Measurements from ENCODE around the gene FKBP11. TPM values are rescaled to one million over a fixed set of nuclear protein-coding genes. Genes with fewer than 3 reads are reported as not detected.

The FKBP11 gene
- total and polyA plus RNA-seq, 2 of the 13 experiments (the other 11 are each of a cell fraction or from before 2014, with no cell fraction given), result 15.5 to 19.4 TPM

DNA sequence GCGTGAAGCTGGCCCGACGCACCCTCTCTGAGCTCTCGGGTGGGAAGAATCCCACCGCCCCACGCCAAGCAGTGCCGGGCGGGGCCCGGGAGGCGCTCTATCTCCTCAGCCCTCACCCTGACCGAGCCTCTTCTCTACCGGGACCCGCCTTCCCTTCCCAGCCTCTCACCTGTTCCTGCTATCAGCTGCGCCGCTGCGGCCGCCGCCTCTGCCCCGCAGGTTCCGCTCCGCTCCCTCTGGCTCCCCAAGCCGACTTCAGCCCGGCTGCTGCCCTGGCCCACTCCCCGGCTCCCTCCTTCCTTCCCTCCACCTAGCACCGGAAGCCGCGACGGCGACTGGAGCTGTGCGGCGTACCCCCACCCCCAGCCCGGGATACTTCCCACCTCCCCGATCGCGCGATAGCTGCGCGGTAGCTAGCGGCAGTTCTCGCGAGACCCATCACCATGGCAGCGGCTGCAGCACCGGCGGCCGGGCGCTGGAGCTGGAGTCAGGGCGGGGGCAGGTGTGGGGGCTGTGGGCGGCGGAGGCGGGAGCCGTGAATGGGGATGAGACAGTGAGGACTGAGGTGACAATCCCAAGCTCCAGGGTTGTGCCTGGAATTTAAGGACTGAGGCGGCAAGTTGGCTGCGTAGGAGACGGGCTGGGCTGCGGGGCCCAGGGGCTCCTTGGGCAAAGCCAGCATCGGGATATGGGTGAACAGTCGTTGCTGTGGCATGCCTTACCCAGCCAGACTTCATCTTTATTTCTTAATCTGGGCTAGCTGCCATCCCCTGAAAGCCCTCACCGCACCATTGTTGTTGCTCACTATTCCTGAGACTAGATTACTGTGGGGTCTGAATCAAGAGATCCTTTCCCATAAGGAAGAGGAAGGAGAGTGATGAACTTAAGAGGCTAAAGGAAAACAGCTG is 32.1 kb upstream of the FKBP11 start, which contains the start of gene ARF3 (continued):
- TF ChIP-seq ZC3H13 (CRISPR knock-in tag; IDR thresholded peaks at IDR 0.05) (peak; percentile 56; the same call in 1 of the 2 replicates), ERF (CRISPR knock-in tag; IDR thresholded peaks at IDR 0.05) (peak; percentile 65; the same call in 1 of the 2 replicates), ASH2L (IDR thresholded peaks at IDR 0.05; ENCODE audit: insufficient read length, low read depth, low read length) (peak; percentile 59), YEATS2 (CRISPR knock-in tag; IDR thresholded peaks at IDR 0.05; ENCODE audit: borderline replicate concordance) (peak; percentile 93), ZNF781 (CRISPR knock-in tag; IDR thresholded peaks at IDR 0.05; ENCODE audit: borderline replicate concordance, not compliant biosample characterization) (peak; percentile 66), MAZ (IDR thresholded peaks at IDR 0.05; ENCODE audit: borderline replicate concordance, low read depth, low read length) (peak; percentile 88), MAZ (CRISPR knock-in tag; IDR thresholded peaks at IDR 0.05; ENCODE audit: low read depth) (peak; percentile 84), KLF16 (CRISPR knock-in tag; IDR thresholded peaks at IDR 0.05) (peak in 1 of 2 experiments; percentile 74; a peak in 2 of 4 replicates), POLR2AphosphoS5 (IDR thresholded peaks at IDR 0.05; ENCODE audit: low read depth, low read length) (peak; percentile 84), SPEN (CRISPR knock-in tag; IDR thresholded peaks at IDR 0.05; ENCODE audit: low read depth) (peak; percentile 88), ZFP36 (IDR thresholded peaks at IDR 0.05; ENCODE audit: borderline replicate concordance, low read depth, low read length, partially characterized antibody) (no peak)
- TF ChIP-seq, protein P1, sequence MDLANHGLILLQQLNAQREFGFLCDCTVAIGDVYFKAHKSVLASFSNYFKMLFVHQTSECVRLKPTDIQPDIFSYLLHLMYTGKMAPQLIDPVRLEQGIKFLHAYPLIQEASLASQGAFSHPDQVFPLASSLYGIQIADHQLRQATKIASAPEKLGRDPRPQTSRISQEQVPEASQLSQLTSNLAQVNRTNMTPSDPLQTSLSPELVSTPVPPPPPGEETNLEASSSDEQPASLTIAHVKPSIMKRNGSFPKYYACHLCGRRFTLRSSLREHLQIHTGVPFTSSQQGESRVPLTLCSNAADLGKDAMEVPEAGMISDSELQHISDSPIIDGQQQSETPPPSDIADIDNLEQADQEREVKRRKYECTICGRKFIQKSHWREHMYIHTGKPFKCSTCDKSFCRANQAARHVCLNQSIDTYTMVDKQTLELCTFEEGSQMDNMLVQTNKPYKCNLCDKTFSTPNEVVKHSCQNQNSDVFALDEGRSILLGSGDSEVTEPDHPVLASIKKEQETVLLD (CRISPR knock-in tag; IDR thresholded peaks at IDR 0.05; ENCODE audit: low read depth), result peak; percentile 80
- TF ChIP-seq, protein P2, sequence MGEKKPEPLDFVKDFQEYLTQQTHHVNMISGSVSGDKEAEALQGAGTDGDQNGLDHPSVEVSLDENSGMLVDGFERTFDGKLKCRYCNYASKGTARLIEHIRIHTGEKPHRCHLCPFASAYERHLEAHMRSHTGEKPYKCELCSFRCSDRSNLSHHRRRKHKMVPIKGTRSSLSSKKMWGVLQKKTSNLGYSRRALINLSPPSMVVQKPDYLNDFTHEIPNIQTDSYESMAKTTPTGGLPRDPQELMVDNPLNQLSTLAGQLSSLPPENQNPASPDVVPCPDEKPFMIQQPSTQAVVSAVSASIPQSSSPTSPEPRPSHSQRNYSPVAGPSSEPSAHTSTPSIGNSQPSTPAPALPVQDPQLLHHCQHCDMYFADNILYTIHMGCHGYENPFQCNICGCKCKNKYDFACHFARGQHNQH (CRISPR knock-in tag; IDR thresholded peaks at IDR 0.05), result peak; percentile 35; the same call in 1 of the 2 replicates
- TF ChIP-seq, protein P3, sequence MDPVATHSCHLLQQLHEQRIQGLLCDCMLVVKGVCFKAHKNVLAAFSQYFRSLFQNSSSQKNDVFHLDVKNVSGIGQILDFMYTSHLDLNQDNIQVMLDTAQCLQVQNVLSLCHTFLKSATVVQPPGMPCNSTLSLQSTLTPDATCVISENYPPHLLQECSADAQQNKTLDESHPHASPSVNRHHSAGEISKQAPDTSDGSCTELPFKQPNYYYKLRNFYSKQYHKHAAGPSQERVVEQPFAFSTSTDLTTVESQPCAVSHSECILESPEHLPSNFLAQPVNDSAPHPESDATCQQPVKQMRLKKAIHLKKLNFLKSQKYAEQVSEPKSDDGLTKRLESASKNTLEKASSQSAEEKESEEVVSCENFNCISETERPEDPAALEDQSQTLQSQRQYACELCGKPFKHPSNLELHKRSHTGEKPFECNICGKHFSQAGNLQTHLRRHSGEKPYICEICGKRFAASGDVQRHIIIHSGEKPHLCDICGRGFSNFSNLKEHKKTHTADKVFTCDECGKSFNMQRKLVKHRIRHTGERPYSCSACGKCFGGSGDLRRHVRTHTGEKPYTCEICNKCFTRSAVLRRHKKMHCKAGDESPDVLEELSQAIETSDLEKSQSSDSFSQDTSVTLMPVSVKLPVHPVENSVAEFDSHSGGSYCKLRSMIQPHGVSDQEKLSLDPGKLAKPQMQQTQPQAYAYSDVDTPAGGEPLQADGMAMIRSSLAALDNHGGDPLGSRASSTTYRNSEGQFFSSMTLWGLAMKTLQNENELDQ (CRISPR knock-in tag; IDR thresholded peaks at IDR 0.05; ENCODE audit: borderline replicate concordance), result no peak
- TF ChIP-seq, protein P4, sequence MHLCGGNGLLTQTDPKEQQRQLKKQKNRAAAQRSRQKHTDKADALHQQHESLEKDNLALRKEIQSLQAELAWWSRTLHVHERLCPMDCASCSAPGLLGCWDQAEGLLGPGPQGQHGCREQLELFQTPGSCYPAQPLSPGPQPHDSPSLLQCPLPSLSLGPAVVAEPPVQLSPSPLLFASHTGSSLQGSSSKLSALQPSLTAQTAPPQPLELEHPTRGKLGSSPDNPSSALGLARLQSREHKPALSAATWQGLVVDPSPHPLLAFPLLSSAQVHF (CRISPR knock-in tag; IDR thresholded peaks at IDR 0.05), result peak; percentile 46; the same call in 1 of the 2 replicates
- TF ChIP-seq, protein P5, sequence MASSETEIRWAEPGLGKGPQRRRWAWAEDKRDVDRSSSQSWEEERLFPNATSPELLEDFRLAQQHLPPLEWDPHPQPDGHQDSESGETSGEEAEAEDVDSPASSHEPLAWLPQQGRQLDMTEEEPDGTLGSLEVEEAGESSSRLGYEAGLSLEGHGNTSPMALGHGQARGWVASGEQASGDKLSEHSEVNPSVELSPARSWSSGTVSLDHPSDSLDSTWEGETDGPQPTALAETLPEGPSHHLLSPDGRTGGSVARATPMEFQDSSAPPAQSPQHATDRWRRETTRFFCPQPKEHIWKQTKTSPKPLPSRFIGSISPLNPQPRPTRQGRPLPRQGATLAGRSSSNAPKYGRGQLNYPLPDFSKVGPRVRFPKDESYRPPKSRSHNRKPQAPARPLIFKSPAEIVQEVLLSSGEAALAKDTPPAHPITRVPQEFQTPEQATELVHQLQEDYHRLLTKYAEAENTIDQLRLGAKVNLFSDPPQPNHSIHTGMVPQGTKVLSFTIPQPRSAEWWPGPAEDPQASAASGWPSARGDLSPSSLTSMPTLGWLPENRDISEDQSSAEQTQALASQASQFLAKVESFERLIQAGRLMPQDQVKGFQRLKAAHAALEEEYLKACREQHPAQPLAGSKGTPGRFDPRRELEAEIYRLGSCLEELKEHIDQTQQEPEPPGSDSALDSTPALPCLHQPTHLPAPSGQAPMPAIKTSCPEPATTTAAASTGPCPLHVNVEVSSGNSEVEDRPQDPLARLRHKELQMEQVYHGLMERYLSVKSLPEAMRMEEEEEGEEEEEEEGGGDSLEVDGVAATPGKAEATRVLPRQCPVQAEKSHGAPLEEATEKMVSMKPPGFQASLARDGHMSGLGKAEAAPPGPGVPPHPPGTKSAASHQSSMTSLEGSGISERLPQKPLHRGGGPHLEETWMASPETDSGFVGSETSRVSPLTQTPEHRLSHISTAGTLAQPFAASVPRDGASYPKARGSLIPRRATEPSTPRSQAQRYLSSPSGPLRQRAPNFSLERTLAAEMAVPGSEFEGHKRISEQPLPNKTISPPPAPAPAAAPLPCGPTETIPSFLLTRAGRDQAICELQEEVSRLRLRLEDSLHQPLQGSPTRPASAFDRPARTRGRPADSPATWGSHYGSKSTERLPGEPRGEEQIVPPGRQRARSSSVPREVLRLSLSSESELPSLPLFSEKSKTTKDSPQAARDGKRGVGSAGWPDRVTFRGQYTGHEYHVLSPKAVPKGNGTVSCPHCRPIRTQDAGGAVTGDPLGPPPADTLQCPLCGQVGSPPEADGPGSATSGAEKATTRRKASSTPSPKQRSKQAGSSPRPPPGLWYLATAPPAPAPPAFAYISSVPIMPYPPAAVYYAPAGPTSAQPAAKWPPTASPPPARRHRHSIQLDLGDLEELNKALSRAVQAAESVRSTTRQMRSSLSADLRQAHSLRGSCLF (CRISPR knock-in tag; IDR thresholded peaks at IDR 0.05; ENCODE audit: borderline replicate concordance), result no peak
